ENCODE measurements around the gene TOMM70. TPM values are rescaled to one million over a fixed set of nuclear protein-coding genes. Genes with fewer than 3 reads are reported as not detected.
A peak's percentile ranks its signal among the peaks of the same experiment; 100 is the strongest.
"Not testable (repeated sequence)": the region's sequence is repeated elsewhere in the genome, so short reads cannot be mapped to it uniquely, and the experiment has no call there.

Gene TOMM70
- total RNA-seq, 1 experiment from 2014 or later = 79.5 TPM

GRCh38 chr3:100368441-100368840, 32.4 kb downstream of the TOMM70 start:
- no peak for DNase-seq (ENCODE audit: low read depth)

- DNase-seq (ENCODE audit: low read depth) = no peak
These were observed 34.5 kb downstream of the TOMM70 start for GRCh38 chr3:100366424-100366823.

- no peak for DNase-seq (ENCODE audit: low read depth)
These were observed 36.5 kb downstream of the TOMM70 start for GRCh38 chr3:100364421-100364820.

- DNase-seq (ENCODE audit: low read depth) = no peak
These were observed 39.0 kb downstream of the TOMM70 start for GRCh38 chr3:100361897-100362296.

GRCh38 chr3:100360757-100361496, 40.0 kb downstream of the TOMM70 start:
- no peak for DNase-seq (ENCODE audit: low read depth)

GRCh38 chr3:100359035-100359434, 41.9 kb downstream of the TOMM70 start:
- no peak for DNase-seq (ENCODE audit: low read depth)

- no peak for DNase-seq (ENCODE audit: low read depth)
These were observed 42.5 kb downstream of the TOMM70 start for GRCh38 chr3:100358413-100358812.

- DNase-seq (ENCODE audit: low read depth) = no peak
These were observed 46.0 kb downstream of the TOMM70 start for GRCh38 chr3:100354850-100355249.

GRCh38 chr3:100352296-100353231, 48.3 kb downstream of the TOMM70 start:
- no peak for DNase-seq (ENCODE audit: low read depth)

- DNase-seq (ENCODE audit: low read depth) = not testable (repeated sequence)
These were observed 49.1 kb downstream of the TOMM70 start for GRCh38 chr3:100351770-100352169.

- no peak for DNase-seq (ENCODE audit: low read depth)
These were observed 52.2 kb downstream of the TOMM70 start for GRCh38 chr3:100348727-100349126.

GRCh38 chr3:100340527-100340926, 60.4 kb downstream of the TOMM70 start:
- no peak for DNase-seq (ENCODE audit: low read depth)

GRCh38 chr3:100339786-100340185, 61.1 kb downstream of the TOMM70 start:
- DNase-seq (ENCODE audit: low read depth) = no peak

GRCh38 chr3:100338911-100339310, 62.0 kb downstream of the TOMM70 start:
- no peak for DNase-seq (ENCODE audit: low read depth)

GRCh38 chr3:100336229-100336628, 64.7 kb downstream of the TOMM70 start:
- DNase-seq (ENCODE audit: low read depth) = not testable (repeated sequence)

- peak; percentile 12 for DNase-seq (ENCODE audit: low read depth)
These were observed 65.5 kb downstream of the TOMM70 start for GRCh38 chr3:100335434-100335833.

- DNase-seq (ENCODE audit: low read depth) = peak; percentile 79
These were observed 66.2 kb downstream of the TOMM70 start, which contains the start of gene NIT2 for GRCh38 chr3:100334488-100335351. Gene NIT2, plus strand, starts transcription at chr3:100334757. Its CDS starts 35 bp downstream, at chr3:100334792.

GRCh38 chr3:100333970-100334487, 66.9 kb downstream of the TOMM70 start:
- no peak for DNase-seq (ENCODE audit: low read depth)

- no peak for DNase-seq (ENCODE audit: low read depth)
These were observed 67.8 kb downstream of the TOMM70 start for GRCh38 chr3:100333051-100333450.

- DNase-seq (ENCODE audit: low read depth) = no peak
These were observed 69.2 kb downstream of the TOMM70 start for GRCh38 chr3:100331660-100332059.

GRCh38 chr3:100330651-100331050, 70.2 kb downstream of the TOMM70 start:
- no peak for DNase-seq (ENCODE audit: low read depth)

Data from HT1080 (cell line).